Testis (tissue), 3 donors: ENCODE measurements around the gene AMN. TPM values are rescaled to one million over a fixed set of nuclear protein-coding genes. Genes with fewer than 3 reads are reported as not detected.

Experiments used
- DNase-seq: peaks from one replicate; pipeline ENCODE4 v3.0.0-alpha.2; 2019
- H3K27ac ChIP-seq, 2 donors: fragments of 200-600 bp; sonication (generic); one replicate each; pipeline ENCODE4 v1.5.1; 2019
- H3K27me3 ChIP-seq: fragments of 200-600 bp; sonication (generic); one replicate; pipeline ENCODE4 v1.5.1; 2019
- H3K36me3 ChIP-seq: fragments of 200-600 bp; sonication (generic); one replicate; pipeline ENCODE4 v1.5.1; 2017; ENCODE audit warnings: low read depth; ENCODE audit errors: missing control alignments
- H3K4me1 ChIP-seq: fragments of 200-600 bp; sonication (generic); one replicate; pipeline ENCODE4 v1.5.1; 2019
- H3K4me3 ChIP-seq, 2 donors: fragments of 200-600 bp; sonication (generic); one replicate each; pipeline ENCODE4 v1.5.1; 2017 to 2019
- H3K9me3 ChIP-seq: fragments of 200-600 bp; sonication (generic); one replicate; pipeline ENCODE4 v1.5.1; 2017
- POLR2A ChIP-seq: fragments of 450-650 bp; IDR thresholded peaks from one replicate; pipeline ENCODE4 v1.6.1; 2017; ENCODE audit warnings: antibody characterized with exemption, mild to moderate bottlenecking, moderate library complexity
- WGBS, 2 donors: methylation state at CpG; one replicate each; pipeline ENCODE4 v1.1.5; 2018; 5-methylcytosine and 5-hydroxymethylcytosine counted together
- intact Hi-C: fragments of 100-400 bp; cut with DNase I; formaldehyde crosslinking; loops from one replicate; pipeline ENCODE4 v1.15.1; 2023; ENCODE audit warnings: low total_unique reads
- polyA plus RNA-seq: library from polyadenylated mRNA; stranded (reverse); fragments of 350-450 nt; fragmentation: Illumina TruSeq; extraction: RNeasy Lipid Tissue Mini Kit (QIAGEN cat#74804); gene quantifications from one replicate; pipeline ENCODE4 v1.2.3, GENCODE V29; 2014; ENCODE audit warnings: low read depth, low replicate concordance; ENCODE audit not compliant: insufficient read depth
- total RNA-seq, 2 donors: library from RNA; depleted of rRNA; stranded (reverse); fragments of >200 nt; gene quantifications; one replicate each; pipeline ENCODE4 v1.2.3, GENCODE V29; 2016
- TF ChIP-seq, protein P1 (sequence below), 3 experiments: fragments of 450-650 bp in 2 of 3; fragments of 200-600 bp in 1 of 3; sonication (generic) in 1 of 3; IDR thresholded peaks; one replicate each; pipeline ENCODE4 v1.5.1; 2016 to 2019; ENCODE audit warnings: antibody characterized with exemption in 3 of 3, mild to moderate bottlenecking in 2 of 3, moderate library complexity in 1 of 3

The AMN gene
- total and polyA plus RNA-seq, 3 donors from 2014 or later, result 3.0 to 4.6 (median 3.0) TPM

DNA sequence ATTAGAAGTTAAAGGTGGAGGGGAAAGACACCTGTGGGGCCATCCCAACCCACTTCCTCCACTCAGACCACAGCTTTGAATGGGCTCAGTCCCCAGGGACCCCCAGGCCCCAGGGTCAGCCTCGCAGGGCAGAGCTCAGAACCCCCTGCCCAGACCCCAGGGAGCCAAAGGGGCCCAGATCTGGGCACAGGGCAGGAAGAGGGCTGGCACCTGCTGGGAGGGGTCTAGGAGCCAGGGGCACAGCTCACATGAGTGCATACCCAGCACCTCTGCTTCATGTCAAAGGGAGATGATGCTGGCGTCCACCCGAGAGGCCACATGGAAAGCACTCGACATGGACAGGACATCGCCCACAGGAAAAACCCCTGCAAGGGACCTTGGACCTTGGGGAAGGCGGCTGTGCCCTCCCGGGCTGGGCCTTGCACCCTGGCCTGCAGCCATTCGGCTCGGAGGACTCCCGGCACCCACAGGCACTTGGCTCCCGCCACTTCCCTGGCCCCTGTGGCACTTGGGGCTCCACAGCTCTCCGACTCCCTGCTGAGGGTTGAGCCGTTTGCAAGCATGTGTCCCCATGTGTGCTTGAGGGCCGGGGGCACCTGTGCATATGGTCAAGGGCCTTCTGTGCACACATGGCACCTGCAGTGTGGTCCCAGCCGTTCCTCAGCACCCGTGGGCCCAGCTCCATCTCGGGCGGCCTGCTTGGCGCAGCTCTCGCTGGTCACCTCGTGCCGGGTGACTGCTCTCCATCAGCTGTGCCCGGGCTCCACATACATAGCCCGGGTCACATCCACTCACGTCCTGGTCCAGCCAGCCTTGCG is 7.8 kb upstream of the AMN start:
- WGBS, 2 donors, result 94 to 97% methylated on average over 6 to 26 of the region's 26 CpGs
- no peak for DNase-seq
- H3K9me3 ChIP-seq, result no peaks in the 10 kb centered on the region
- H3K4me3 ChIP-seq, result no peak overlapping the region
- no peaks in the 10 kb centered on the region for H3K4me1 ChIP-seq
- intact Hi-C loops, result loop anchor here (10.0 kb wide), 1 partner anchor 220 kb away; no protein-coding TSS in a partner anchor
- TF ChIP-seq, protein P1, sequence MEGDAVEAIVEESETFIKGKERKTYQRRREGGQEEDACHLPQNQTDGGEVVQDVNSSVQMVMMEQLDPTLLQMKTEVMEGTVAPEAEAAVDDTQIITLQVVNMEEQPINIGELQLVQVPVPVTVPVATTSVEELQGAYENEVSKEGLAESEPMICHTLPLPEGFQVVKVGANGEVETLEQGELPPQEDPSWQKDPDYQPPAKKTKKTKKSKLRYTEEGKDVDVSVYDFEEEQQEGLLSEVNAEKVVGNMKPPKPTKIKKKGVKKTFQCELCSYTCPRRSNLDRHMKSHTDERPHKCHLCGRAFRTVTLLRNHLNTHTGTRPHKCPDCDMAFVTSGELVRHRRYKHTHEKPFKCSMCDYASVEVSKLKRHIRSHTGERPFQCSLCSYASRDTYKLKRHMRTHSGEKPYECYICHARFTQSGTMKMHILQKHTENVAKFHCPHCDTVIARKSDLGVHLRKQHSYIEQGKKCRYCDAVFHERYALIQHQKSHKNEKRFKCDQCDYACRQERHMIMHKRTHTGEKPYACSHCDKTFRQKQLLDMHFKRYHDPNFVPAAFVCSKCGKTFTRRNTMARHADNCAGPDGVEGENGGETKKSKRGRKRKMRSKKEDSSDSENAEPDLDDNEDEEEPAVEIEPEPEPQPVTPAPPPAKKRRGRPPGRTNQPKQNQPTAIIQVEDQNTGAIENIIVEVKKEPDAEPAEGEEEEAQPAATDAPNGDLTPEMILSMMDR (IDR thresholded peaks at IDR 0.05), result no peak
- TF ChIP-seq POLR2A, result no peak
- H3K27me3 ChIP-seq, result no peaks in the 10 kb centered on the region
- H3K36me3 ChIP-seq, result no peaks in the 10 kb centered on the region
- no peak overlapping the region for H3K27ac ChIP-seq

- intact Hi-C loops, result loop anchor here (10.0 kb wide), 1 partner anchor 221 kb away; no protein-coding TSS in a partner anchor
- TF ChIP-seq, protein P1 (IDR thresholded peaks at IDR 0.05), result no peak
- TF ChIP-seq POLR2A, result no peak
- Histone ChIP-seq H3K27me3 (no peaks in the 10 kb centered on the region), H3K4me3 (no peak overlapping the region), H3K4me1 (no peaks in the 10 kb centered on the region), H3K27ac (no peak overlapping the region), H3K9me3 (no peaks in the 10 kb centered on the region), H3K36me3 (no peaks in the 10 kb centered on the region)
- DNase-seq, result no peak
- WGBS, 2 donors, result 91 to 93% methylated on average over 6 to 19 of the region's 19 CpGs
Measured at GRCh38 chr14:102915292-102916110, 7.0 kb upstream of the AMN start.

DNA sequence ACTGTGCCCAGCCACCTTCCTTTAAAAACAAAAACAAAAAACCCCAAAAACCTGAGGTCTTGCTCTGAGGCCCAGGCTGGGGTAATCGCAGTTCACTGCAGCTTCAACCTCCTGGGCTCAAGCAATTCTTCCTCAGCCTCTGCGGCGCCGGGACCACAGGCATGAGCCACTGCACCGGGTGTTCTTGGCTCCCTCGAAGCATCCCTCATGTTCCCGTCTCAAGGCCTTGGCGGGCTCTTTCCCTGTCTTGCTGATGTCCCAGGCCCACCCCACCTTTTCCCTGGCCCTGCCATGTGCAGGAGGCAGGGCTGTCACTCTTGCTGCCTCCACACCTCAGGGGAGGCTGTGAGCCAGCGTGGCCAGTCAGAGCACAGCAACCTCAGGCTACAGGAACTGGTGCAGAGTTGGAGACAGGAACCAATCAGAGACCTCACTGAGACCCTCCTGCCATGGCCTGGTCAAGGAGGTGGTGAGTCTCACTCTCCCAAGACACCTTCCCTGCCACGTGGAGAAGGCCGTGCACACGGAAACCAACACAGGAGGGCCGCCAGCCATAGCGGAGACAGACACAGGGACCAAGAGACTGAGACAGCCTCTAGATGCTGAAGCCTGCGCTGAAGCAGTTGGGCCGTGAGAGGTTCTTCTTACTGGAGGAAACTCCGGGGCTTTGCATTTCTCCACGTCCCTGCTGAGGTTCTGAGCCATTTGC is 6.0 kb upstream of the AMN start:
- WGBS, 2 donors, result 57 to 72% methylated on average over 13 to 18 of the region's 18 CpGs
- intact Hi-C loops, result loop anchor here (10.0 kb wide), 1 partner anchor 222 kb away; no protein-coding TSS in a partner anchor

GRCh38 chr14:102917056-102917385 is 5.4 kb upstream of the AMN start:
- no peak overlapping the region for H3K27ac ChIP-seq
- no peak overlapping the region for H3K4me3 ChIP-seq
- H3K27me3 ChIP-seq, result no peaks in the 10 kb centered on the region
- DNase-seq, result no peak
- no peaks in the 10 kb centered on the region for H3K36me3 ChIP-seq
- H3K9me3 ChIP-seq, result no peaks in the 10 kb centered on the region
- 96 to 98% methylated on average over 6 of the region's 6 CpGs for WGBS, 2 donors
- intact Hi-C loops, result loop anchor here (10.0 kb wide), 1 partner anchor 222 kb away; no protein-coding TSS in a partner anchor
- H3K4me1 ChIP-seq, result no peaks in the 10 kb centered on the region
- TF ChIP-seq, protein P1 (IDR thresholded peaks at IDR 0.05), result no peak
- no peak for TF ChIP-seq POLR2A

More for the DNA sequence above, 6.0 kb upstream of the AMN start:
- peak; percentile 51 for DNase-seq
- Histone ChIP-seq H3K4me1 (no peaks in the 10 kb centered on the region), H3K4me3 (no peak overlapping the region), H3K9me3 (no peaks in the 10 kb centered on the region), H3K36me3 (no peaks in the 10 kb centered on the region), H3K27ac (no peak overlapping the region), H3K27me3 (no peaks in the 10 kb centered on the region)
- TF ChIP-seq POLR2A, result no peak
- TF ChIP-seq, protein P1 (IDR thresholded peaks at IDR 0.05), result no peak
